ENCODE data around the gene BRAF.
"Not testable (repeated sequence)": the region's sequence is repeated elsewhere in the genome, so short reads cannot be mapped to it uniquely, and the experiment has no call there.

Gene BRAF

DNA sequence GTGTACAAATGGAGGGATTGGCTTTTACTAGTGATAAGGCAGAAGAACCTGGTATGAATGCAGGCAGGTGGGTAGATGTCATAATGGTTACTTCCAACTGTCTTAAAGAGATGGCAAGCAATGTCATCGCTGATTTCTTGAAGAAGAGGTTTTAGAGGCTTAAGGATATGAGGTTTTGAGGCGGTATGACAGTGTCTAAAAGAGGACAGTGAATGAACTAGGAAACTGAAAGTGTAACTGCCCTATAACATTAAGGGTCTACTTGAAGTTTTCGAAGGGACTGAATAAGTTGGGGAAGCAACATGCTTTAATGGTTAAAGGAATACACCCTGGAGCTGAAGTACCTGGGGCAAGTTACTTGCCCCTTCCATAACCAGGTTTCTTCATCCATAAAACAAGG is 157.3 kb downstream of the BRAF start:
- no peak for DNase-seq (ENCODE audit: low read depth)

DNA sequence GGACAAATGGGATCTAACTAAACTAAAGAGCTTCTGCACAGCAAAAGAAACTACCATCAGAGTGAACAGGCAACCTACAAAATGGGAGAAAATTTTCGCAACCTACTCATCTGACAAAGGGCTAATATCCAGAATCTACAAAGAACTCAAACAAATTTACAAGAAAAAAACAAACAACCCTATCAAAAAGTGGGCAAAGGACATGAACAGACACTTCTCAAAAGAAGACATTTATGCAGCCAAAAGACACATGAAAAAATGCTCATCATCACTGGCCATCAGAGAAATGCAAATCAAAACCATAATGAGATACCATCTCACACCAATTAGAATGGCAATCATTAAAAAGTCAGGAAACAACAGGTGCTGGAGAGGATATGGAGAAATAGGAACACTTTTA is 159.3 kb downstream of the BRAF start:
- not testable (repeated sequence) for DNase-seq (ENCODE audit: low read depth)

DNA sequence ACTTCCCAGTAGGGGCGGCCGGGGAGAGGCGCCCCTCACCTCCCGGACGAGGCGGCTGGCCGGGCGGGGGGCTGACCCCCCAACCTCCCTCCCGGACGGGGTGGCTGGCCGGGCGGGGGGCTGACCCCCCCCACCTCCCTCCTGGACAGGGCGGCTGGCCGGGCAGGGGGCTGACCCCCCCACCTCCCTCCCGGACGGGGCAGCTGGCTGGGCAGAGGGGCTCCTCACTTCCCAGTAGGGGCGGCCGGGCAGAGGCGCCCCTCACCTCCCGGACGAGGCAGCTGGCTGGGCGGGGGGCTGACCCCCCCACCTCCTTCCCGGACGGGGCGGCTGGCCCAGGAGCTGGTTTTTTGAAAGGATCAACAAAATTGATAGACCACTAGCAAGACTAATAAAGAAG is 161.6 kb downstream of the BRAF start:
- DNase-seq (ENCODE audit: low read depth) = not testable (repeated sequence)

DNA sequence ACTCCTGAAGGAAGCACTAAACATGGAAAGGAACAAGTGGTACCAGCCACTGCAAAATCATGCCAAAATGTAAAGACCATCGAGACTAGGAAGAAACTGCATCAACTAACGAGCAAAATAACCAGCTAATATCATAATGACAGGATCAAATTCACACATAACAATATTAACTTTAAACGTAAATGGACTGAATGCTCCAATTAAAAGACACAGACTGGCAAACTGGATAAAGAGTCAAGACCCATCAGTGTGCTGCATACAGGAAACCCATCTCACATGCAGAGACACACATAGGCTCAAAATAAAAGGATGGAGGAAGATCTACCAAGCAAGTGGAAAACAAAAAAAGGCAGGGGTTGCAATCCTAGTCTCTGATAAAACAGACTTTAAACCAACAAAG is 163.4 kb downstream of the BRAF start:
- DNase-seq (ENCODE audit: low read depth) = not testable (repeated sequence)

DNA sequence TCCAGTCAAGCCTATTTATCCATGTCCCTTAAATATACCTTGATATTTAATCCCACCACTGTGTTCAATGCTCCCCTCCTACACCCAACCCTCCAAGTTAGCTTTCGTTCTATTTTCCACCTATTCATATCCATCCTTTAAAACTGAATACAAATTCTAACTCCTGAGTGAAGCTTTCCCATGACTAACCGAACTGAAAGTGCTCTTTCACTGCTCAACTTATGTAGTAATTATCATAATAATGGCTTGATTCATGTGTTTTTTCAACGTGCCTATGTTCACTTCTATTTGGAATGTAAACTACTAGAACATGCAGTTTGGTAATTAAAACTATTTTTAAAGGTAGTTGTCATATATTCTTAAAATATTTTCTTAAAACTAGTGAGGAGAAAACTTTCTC is 170.2 kb downstream of the BRAF start:
- no peak for DNase-seq (ENCODE audit: low read depth)

DNA sequence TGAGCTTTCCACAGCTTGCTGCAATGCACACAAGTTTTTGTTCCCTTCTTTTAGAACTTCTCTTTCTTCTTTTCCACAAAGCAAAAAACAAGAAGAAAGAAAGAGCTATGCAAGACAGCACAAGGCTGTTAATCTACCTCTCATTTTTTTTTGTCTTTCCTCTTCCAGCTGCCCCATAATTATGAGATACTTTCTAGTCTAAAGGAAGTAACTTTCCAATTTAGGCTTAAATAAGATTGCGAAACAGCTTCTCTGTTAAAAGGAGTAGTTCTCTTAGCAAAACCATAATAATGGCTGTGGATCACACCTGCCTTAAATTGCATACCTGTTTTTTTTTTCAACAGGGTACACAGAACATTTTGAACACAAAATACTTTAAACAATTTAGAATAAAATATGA is 172.2 kb downstream of the BRAF start:
- DNase-seq (ENCODE audit: low read depth) = no peak

DNA sequence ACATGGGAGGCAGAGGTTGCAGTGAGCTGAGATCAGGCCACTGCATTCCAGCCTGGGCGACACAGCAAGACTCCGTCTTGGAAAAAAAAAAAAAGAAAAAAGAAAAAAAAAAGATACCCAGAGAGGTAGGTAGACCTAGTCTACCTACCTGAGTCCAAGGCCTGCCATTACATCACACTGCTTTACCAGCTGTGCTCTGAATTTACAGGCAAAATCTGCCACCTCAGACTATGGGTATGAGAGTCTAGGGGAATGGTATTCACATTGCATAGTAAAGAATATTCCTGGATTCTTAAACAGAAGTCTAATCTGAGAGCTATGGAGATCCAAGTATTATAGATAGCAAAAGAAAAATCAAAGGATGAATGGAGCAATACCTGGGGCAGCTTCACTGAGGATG is 178.0 kb downstream of the BRAF start:
- no peak for DNase-seq (ENCODE audit: low read depth)

DNA sequence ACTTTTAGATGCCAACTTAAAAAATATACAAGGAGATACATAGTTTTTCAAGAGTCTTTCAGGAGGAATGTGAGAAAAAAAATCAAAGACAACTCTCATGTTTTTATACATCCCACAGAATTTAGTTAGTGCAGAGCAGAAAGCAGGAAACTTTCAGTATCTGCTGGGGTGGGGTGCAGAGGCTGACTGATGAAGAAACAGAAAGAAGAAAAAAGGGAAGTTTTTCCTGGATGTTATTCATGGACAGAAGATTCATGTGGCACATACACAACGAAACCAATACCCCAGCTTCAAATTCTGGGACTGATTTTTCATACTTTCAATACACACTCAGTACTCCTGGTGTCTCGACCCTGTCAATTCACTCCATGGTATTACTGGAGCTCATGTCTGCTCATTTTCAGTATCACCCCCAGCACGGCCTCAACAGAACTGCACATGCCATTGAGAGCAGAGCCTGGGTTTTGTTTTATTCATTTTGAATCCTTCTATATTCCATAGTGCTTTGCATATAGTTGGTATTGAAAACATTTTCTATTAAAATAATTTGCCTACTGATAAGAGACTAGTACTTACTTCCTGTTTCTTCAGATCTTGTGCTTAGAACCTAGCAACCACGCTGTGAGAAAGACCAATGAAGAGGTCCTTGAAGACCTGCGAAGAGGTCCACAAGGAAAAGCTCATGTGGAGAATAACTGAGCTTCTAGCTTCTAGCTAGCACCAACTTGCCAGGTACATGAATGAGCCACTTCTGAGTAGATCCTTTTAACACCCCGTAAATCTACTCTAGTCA is 179.3 kb downstream of the BRAF start:
- no peak for DNase-seq (ENCODE audit: low read depth)

DNA sequence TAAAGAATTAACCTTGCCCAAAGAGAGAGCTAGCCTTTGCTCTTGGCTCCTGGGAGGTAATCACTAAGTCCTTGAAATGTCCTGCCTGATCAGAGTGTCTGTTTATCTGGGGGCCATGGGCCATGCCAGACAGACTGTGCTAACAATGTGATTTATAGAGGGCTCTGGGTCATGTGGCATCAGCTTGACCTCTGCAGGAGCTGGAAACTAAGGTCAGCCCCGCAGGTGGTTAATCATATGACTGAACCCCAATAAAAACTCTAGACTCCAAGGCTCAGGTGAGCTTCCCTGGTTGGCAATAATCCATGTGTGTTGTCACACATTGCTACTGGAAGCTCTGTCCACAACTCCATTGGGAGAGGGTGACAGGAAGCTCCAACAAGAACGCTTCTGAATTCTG is 180.7 kb downstream of the BRAF start:
- DNase-seq (ENCODE audit: low read depth) = no peak

DNA sequence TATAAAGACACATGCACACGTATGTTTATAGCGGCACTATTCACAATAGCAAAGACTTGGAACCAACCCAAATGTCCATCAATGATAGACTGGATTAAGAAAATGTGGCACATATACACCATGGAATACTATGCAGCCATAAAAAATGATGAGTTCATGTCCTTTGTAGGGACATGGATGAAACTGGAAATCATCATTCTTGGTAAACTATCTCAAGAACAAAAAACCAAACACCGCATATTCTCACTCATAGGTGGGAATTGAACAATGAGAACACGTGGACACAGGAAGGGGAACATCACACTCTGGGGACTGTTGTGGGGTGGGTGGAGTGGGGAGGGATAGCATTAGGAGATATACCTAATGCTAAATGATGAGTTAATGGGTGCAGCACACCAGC is 181.5 kb downstream of the BRAF start:
- DNase-seq (ENCODE audit: low read depth) = not testable (repeated sequence)

DNA sequence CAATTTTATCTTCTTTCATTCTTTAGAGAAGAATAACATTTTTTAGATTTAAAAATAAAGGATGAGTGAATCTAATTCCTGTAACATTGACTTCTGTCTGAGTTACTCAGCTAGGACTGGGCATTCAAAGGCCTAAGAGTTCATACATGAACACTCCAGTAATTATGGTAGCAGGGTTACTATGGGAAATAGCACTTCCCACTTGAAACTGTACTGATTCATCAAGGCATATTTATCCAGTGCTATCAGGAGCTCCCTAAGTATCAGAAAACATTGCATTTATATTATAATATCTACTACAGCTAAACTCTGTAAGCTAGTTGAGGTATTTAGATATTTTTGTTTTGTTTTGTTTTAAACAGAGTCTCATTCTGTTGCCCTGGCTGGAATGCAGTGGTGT is 186.4 kb downstream of the BRAF start:
- no peak for DNase-seq (ENCODE audit: low read depth)

DNA sequence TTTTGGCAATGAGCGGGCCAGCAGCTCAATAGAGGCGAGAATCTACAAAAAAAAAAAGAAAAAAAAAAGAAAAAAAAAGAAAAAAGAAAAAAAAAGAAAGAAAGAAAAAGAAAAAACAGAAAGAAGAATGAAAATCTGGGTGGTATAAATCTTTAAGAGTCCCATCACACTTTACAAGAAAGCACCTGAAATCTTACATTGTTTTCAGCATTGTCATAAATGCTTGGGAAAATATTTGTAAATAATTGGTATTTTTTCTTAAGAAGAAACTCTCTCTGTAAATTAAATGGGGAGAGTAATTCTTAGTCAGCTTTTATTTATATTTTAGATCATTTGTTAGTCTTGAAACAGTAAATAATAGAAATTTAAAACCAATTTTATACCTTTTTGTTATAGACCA is 190.0 kb downstream of the BRAF start:
- no peak for DNase-seq (ENCODE audit: low read depth)

DNA sequence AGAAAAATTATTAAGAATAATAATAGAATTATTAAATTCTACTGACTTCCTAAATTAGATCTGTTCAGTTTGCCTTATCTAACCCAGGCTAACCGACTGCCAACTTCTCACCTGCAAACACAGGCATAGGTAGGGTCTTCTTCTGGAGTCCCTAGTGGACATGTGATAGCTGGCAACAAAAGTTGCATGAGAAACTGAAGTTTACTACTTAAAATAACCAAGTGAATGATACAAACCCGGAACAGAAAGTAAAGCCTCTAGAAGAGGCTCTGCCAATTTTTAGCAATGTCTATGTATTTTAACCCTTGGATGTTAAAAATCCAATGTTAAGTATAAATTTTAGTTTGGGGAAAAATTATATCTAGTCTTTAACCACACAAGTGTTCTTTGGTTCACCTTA is 190.6 kb downstream of the BRAF start:
- no peak for DNase-seq (ENCODE audit: low read depth)

DNA sequence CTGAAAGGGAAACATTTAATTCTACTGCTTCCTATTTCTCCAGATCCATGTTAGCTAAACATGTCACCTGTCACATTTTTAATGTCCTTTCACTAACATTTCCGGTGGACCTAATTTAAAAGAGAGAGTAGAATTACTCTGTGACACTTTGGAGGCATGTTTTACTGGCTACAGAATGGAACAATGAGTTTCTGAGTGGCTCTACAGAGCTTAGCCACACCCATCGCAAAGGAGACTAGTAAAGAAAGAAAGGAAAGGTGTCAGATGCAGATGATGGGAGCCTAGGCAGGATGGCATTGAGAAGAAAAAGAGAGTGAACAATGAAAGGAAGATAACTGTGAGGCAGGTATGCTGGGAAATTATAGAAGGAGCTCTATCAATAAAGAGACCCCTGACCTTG is 192.3 kb downstream of the BRAF start:
- DNase-seq (ENCODE audit: low read depth) = no peak

DNA sequence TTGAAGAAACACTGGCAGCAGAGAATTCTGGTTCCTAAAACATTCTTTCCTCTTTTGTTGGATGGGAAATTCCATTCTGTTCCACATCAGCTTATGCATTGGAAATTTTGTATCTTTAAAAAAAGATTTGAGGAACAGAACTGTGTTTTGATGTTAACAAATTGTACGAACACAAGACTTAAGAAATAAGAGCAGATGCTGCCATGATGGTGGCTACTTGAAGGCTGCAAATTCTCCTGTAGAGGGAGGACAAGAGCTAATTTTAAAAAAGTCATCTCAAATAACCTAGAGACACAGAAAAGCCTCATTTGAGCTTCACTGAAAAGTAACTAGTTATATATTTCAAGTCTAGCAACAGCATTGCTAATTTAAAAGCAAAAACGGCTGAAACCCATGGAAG is 198.4 kb downstream of the BRAF start:
- DNase-seq (ENCODE audit: low read depth) = no peak

DNA sequence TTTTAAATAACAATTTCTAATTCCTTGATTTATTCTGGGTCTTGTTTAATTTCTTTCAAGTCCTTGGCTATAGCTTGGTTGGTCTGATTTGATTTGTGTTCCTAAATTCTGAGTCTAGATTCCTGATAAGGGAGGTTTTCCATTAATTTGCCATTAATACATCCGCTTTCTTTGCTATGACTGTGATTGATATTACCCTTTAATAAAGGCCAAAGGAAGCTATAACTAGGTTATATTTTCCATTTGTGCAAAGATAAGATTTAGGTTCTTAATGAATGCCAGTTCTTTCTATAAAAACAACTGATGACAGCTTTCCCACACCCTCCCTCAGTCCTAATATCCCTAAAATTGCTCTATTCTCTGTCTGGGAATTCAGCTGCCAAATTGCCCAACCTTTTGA is 200.0 kb downstream of the BRAF start:
- DNase-seq (ENCODE audit: low read depth) = no peak

DNA sequence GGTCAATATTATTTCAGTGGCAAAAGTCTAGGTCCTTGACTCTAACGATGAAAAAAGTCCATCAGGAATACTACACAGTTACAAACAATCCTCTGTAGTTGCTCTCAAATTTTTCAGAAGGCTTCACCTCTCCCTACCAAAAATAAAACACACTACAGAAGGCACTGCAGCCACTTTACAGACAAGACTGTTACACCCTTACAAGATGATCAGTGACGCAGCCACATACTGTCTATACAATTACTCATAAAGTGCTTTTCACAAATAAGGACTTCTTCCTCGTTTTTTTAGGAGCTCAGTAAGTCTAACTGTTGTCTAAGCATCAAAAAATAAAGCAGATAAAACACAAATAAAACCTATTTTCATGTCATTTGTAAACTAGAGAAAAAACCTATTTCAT is 201.2 kb downstream of the BRAF start:
- no peak for DNase-seq (ENCODE audit: low read depth)

DNA sequence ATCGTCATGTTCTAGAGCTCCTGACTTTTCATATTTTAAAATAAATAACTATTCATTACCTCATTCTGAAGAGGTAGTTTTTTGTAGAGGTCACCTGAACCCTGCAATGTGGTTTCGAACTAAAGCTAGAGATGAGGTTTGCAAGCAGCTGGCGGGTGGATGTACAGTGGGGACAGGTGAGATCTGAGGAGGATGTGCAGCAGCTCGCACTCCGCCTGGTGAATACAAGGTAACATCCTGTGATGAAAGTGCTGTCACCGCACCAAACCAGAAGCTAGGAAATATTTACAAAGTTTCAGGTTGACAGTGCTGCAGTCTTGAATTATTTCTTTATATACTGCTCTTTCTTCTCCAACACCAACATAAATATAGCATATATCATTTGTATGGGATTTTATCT is 201.7 kb downstream of the BRAF start:
- peak; percentile 10 for DNase-seq (ENCODE audit: low read depth)

DNA sequence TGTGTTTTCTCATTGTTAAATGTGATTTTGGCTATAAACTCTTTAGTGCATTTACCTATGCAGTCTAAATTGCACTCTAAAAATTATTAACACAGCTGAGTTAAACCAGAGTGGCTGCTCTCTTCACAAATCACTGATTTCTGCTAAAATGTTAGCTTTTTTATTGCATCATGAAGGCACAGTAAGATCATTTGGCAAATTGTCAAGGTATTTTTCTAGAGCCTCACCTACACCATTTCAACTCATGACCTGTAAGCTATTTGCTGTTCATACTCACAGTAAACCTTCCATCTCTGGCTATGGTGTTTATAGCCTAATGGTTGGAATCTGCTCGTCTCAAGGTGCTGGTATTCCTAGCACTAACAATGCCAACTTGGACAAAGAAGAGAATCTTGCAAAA is 202.5 kb downstream of the BRAF start:
- DNase-seq (ENCODE audit: low read depth) = no peak

DNA sequence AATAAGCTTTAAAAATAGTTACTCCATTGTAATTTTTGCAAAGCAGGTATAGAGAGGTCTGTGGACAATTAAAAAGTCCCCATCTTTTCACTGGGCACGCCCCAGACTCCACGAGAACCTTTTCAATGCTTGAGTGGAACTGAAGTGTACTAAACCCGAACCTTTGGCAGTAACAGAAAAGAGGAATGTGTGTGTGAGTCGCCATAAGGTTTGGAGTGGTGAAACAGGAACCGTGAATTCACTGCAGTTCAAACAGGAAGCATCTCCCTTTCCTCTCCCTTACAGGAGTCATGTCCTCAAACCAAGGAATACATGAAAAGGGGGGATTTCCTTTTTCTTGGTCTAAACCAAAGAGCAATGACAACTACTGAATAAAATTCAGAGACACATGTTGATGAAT is 205.0 kb downstream of the BRAF start:
- no peak for DNase-seq (ENCODE audit: low read depth)

DNA sequence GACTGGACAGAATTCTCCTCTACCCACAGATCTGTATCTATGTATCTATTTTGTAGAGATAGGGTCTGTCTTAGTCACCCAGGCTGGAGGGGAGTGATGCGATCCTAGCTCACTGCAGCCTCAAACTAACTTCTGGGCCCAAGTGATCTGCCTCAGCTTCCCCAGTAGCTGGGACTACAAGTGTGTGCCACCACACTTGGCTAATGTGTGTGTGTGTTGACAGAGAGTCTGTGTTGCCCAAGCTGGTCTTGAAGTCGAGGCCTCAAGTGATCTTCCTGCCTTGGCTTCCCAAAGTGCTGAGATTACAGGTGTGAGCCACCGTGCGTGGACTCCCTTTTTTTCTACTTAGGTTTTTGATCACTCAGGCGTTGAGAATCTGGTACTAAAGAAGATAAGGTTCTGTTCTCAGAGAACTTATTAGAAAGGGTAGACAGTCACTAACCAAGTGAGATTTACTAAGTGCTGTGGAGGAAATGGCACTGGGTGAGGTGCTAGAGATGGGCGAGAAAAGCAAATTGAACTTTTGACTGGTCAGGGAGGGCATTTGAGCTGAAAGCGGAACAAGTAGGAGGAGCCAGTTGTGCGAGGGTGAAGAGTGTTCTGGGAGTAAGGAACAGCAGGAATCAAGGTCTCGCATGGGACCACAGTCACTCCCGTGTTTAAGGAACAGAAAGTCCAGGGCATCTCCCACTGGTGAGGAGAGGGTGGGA is 210.2 kb downstream of the BRAF start:
- DNase-seq (ENCODE audit: low read depth) = no peak

DNA sequence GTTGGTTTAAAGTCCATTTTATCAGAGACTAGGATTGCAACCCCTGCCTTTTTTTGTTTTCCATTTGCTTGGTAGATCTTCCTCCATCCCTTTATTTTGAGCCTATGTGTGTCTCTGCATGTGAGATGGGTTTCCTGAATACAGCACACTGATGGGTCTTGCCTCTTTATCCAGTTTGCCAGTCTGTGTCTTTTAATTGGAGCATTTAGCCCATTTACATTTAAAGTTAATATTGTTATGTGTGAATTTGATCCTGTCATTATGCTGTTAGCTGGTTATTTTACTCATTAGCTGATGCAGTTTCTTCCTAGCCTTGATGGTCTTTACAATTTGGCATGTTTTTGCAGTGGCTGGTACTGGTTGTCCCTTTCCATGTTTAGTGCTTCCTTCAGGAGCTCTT is 212.3 kb downstream of the BRAF start:
- not testable (repeated sequence) for DNase-seq (ENCODE audit: low read depth)

DNA sequence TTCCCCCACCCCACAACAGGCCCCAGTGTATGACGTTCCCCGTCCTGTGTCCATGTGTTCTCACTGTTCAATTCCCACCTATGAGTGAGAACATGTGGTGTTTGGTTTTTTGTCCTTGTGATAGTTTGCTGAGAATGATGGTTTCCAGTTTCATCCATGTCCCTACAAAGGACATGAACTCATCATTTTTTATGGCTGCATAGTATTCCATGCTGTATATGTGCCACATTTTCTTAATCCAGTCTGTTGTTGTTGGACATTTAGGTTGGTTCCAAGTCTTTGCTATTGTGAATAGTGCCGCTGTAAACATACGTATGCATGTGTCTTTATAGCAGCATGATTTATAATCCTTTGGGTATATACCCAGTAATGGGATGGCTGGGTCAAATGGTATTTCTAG is 216.0 kb downstream of the BRAF start:
- DNase-seq (ENCODE audit: low read depth) = not testable (repeated sequence)

DNA sequence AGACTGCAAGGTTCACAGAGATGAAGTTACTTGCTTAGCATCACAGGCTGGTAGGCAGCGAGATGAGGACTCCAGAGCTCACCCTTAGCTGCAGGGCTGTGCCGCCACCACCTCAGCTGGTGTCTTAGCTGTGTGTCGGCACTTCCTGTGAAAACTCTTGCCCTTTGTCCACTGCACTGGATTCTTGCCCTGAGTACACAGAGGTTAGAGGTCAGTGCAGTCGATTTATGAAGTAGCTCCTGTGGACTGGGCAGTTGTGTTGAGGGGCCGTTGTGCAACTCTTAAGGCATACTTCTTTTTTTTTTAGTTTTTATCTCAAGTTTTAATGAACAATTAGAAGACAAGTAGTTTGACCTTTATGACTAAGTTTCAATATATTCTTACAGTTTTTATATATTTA is 217.6 kb downstream of the BRAF start:
- DNase-seq (ENCODE audit: low read depth) = no peak

Data from activated T-cell treated with anti-CD3 and anti-CD28 coated beads for 24 hours (primary cell).